Kidney (tissue), 14 donors: Measurements from ENCODE around the gene SLC22A23. TPM values are rescaled to one million over a fixed set of nuclear protein-coding genes. Genes with fewer than 3 reads are reported as not detected.

ENCODE experiments used
- DNase-seq, 5 donors: peaks; one replicate each; pipeline ENCODE4 v3.0.0-alpha.2; 2013 to 2020
- FAIRE-seq: peaks from 2 replicates; lab custom pipeline; 2012; peaks lifted over from hg19 to GRCh38; lab: Jason Lieb, UNC
- H3K27ac ChIP-seq, 2 donors: one replicate each; pipeline ENCODE4 v1.7.0; 2013; ENCODE audit warnings: low read depth in 2 of 2, low read length in 2 of 2, inconsistent platforms in 1 of 2
- H3K27me3 ChIP-seq: one replicate; pipeline ENCODE4 v1.7.1; 2013; ENCODE audit warnings: low read length, inconsistent platforms; ENCODE audit not compliant: control insufficient read depth, insufficient read depth
- H3K36me3 ChIP-seq, 3 donors: one replicate each; pipeline versions ENCODE4 v1.7.0 to v1.7.1; 2013; ENCODE audit warnings: low read length in 3 of 3, control low read depth in 1 of 3, inconsistent platforms in 1 of 3; ENCODE audit not compliant: insufficient read depth in 3 of 3, control insufficient read depth in 2 of 3
- H3K4me1 ChIP-seq, 3 donors: one replicate each; pipeline versions ENCODE4 v1.7.0 to v1.7.1; 2013; ENCODE audit warnings: low read length in 3 of 3, inconsistent platforms in 1 of 3, low read depth in 1 of 3; ENCODE audit not compliant: control insufficient read depth in 2 of 3, insufficient read depth in 2 of 3
- H3K4me3 ChIP-seq, 3 donors: one replicate each; pipeline versions ENCODE4 v1.7.0 to v1.8.1; 2013; ENCODE audit warnings: low read length in 3 of 3, control low read depth in 1 of 3, inconsistent platforms in 1 of 3
- H3K9ac ChIP-seq, 3 donors: one replicate each; pipeline versions ENCODE4 v1.7.0 to v1.7.1; 2013; ENCODE audit warnings: low read length in 3 of 3, control low read depth in 1 of 3, inconsistent platforms in 1 of 3
- H3K9me3 ChIP-seq, 3 donors: one replicate each; pipeline versions ENCODE4 v1.7.0 to v1.7.1; 2013; ENCODE audit warnings: low read length in 3 of 3, control low read depth in 1 of 3, inconsistent platforms in 1 of 3; ENCODE audit not compliant: control insufficient read depth in 2 of 3, insufficient read depth in 1 of 3
- intact Hi-C: fragments of 100-400 bp; cut with DNase I; formaldehyde crosslinking; loops from one replicate; pipeline ENCODE4 v1.11.1; 2022
- polyA plus RNA-seq: library from polyadenylated mRNA; stranded (reverse); fragments of 350-450 nt; fragmentation: Illumina TruSeq; extraction: RNeasy Lipid Tissue Mini Kit (QIAGEN cat#74804); gene quantifications from one replicate; pipeline ENCODE4 v1.2.3, GENCODE V29; 2014; ENCODE audit warnings: low read depth, low replicate concordance; ENCODE audit not compliant: insufficient read depth
- total RNA-seq: library from RNA; stranded (reverse); fragmentation: NEBNext Ultra II Directional; extraction: Animal tissue kit (Norgen Biotek cat#: 25700); gene quantifications from one replicate; pipeline ENCODE4 v1.2.1, GENCODE V29; 2021
- TF ChIP-seq, protein P1 (sequence below): IDR thresholded peaks from 3 replicates; pipeline ENCODE4 v1.5.1; 2012; ENCODE audit warnings: mild to moderate bottlenecking, moderate library complexity, borderline replicate concordance; ENCODE audit not compliant: insufficient read depth; ENCODE audit errors: extremely low read depth
- donor health status: control.
- donor health status: control.
- donor health status: control.
- donor health status: control.
- donor health status: control.
- donor health status: DM: yes; HTN: yes; CAD: no.
- donor health status: Normal renal cell carcinoma (clear cell type).

Gene SLC22A23
- total and polyA plus RNA-seq, 2 donors from 2014 or later: 5.3 to 5.7 TPM

DNA sequence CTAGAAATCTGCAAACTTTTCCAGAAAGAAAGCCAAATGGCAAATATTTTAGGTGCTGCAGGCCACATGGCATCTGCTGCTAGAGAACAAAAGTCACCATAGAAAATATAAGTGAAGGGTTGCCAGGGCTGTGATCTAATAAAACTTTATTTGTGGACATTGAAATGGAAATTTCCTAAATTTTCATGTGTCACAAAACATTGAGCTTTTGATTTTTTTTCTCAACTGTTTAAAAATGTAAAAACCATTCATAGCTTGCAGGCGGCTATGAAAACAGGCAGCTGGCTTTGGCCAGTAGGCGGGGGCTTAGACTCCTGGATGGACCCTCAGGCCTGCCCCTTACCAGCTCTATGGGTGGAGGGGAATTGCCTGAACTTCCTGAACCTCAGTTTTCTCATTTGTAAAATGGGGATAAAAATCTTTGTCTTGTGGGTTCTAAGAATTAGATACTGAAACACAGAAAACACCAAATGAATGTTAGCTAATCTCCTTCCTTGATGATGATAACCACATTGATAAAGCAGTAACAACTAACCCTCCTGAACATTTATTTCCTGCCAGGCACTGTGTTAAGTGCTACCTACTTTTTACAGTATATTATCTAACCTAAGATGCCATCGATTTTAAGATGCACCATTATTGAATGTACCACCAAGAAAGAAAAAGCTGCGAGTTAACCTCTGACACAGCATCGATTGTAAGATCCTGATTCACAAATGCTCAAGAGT lies 85.5 kb downstream of the SLC22A23 start:
- intact Hi-C loops: no loop called here
- H3K4me1 ChIP-seq: peaks cover 0 to 23% (median 13%) of the 10 kb centered on the region in 3 donors
- no peaks in the 10 kb centered on the region for H3K27me3 ChIP-seq
- no peak overlapping the region for H3K9ac ChIP-seq
- H3K4me3 ChIP-seq: no peak overlapping the region
- FAIRE-seq (no peak), DNase-seq (no peak)
- H3K9me3 ChIP-seq: no peaks in the 10 kb centered on the region
- H3K27ac ChIP-seq: no peak overlapping the region
- no peaks in the 10 kb centered on the region for H3K36me3 ChIP-seq
- TF ChIP-seq, protein P1, sequence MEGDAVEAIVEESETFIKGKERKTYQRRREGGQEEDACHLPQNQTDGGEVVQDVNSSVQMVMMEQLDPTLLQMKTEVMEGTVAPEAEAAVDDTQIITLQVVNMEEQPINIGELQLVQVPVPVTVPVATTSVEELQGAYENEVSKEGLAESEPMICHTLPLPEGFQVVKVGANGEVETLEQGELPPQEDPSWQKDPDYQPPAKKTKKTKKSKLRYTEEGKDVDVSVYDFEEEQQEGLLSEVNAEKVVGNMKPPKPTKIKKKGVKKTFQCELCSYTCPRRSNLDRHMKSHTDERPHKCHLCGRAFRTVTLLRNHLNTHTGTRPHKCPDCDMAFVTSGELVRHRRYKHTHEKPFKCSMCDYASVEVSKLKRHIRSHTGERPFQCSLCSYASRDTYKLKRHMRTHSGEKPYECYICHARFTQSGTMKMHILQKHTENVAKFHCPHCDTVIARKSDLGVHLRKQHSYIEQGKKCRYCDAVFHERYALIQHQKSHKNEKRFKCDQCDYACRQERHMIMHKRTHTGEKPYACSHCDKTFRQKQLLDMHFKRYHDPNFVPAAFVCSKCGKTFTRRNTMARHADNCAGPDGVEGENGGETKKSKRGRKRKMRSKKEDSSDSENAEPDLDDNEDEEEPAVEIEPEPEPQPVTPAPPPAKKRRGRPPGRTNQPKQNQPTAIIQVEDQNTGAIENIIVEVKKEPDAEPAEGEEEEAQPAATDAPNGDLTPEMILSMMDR: no peak

DNA sequence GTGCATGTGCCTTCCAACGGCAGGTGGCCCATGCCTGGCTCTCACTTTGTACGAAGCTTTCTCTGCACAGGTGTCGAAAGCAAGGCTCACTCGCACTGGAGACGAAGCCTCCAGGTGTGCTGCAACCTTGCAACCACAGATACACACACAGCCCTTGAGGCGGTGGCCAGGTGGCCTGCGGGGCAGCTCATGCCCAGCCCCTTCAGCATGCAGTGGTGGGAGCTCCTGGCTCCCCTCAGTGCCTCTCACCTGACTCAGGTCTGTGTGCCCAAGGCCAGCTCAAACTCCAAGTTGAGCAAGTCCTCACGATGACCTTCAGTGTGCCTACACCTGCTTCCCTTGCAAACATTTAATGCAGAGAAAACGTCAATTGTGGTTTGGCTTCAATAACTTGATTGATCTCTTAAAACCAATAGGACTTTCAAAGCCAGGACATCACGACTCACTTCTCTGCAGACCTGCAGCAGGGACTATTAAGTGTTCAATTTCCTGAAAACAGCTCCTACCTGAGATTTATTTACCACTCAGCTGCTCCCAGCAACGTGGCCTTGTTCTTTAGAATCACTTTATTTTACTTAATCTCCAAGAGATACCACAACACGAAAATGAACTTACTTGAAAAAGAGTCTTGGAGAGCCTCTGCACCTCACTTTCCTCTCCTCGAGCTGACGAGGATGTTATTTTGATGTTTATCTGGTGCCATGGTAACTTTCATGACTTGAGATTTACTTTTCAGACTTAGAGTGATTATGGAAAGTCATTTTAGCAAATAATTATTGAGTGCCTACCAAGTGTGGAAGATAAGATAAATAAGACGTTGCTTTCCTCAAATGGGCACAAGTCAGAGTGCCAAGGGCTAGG lies 86.3 kb downstream of the SLC22A23 start:
- DNase-seq (no peak), FAIRE-seq (no peak)
- Histone ChIP-seq H3K9ac (no peak overlapping the region), H3K27me3 (no peaks in the 10 kb centered on the region), H3K4me1 (peaks cover 0 to 23% (median 13%) of the 10 kb centered on the region in 3 donors), H3K4me3 (no peak overlapping the region), H3K36me3 (no peaks in the 10 kb centered on the region), H3K27ac (no peak overlapping the region), H3K9me3 (no peaks in the 10 kb centered on the region)
- intact Hi-C loops: no loop called here
- TF ChIP-seq, protein P1: no peak

DNA sequence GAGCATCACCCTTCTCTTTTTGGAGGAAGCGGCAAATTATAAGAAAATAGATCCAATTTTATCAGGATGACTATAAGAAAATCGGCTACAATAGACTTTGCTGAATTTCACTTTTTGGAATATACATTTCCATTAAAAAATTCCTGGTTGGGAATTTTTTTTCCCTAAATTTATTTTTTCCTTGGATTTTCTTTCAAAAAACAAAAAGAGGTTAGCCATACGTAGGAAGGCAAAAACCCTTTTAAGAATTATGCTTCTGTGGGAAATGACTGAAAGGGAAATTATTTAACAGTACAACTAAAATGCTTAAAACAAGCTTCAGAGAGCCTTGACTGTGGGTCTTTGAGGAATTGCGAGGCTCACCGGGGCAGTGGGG lies 86.9 kb downstream of the SLC22A23 start:
- no peak for FAIRE-seq
- no peaks in the 10 kb centered on the region for H3K27me3 ChIP-seq
- no peaks in the 10 kb centered on the region for H3K36me3 ChIP-seq
- H3K4me3 ChIP-seq: no peak overlapping the region
- intact Hi-C loops: no loop called here
- no peaks in the 10 kb centered on the region for H3K9me3 ChIP-seq
- H3K9ac ChIP-seq: no peak overlapping the region
- H3K4me1 ChIP-seq: peaks cover 0 to 23% (median 13%) of the 10 kb centered on the region in 3 donors
- DNase-seq: no peak
- TF ChIP-seq, protein P1: no peak
- H3K27ac ChIP-seq: no peak overlapping the region
